ENCODE measurements around the gene C2CD4C. TPM values are rescaled to one million over a fixed set of nuclear protein-coding genes. Genes with fewer than 3 reads are reported as not detected.

Gene C2CD4C
- total RNA-seq, 4 donors from 2014 or later = 0.81 to 3.1 (median 2.1) TPM

DNA sequence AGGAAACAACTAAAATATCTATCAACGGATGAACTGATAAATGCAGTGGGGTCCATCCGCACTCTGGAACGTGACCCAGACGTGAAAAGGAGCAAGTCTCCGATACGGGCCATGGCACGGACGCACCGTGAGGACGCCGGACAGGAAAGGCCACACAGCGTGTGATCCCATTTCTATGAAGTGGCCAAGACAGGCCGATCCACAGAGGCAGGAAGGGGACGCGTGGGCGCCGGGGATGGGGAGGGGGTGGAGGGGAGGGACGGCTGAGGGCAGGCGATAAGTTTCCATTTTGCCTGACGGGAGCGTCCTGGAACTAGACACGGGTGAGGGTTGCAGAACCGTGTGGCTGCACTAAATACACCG is 38.1 kb upstream of the C2CD4C start:
- no peak for DNase-seq (ENCODE audit: low spot score in 2 of 2)
- no peak for TF ChIP-seq CTCF (IDR thresholded peaks at IDR 0.05)
- no peak for TF ChIP-seq POLR2A (IDR thresholded peaks at IDR 0.05)
- H3K4me3 ChIP-seq (ENCODE audit: low read depth, poor library complexity, severe bottlenecking) = no peak overlapping the region
- intact Hi-C loops (cut with DNase I; ENCODE audit: low total_unique reads) = no loop called here
- WGBS, 2 donors = 92 to 93% methylated on average over 24 of the region's 24 CpGs

- intact Hi-C loops (cut with DNase I; ENCODE audit: low total_unique reads) = no loop called here
- 94 to 95% methylated on average over 25 to 26 of the region's 26 CpGs for WGBS, 2 donors
Measured at GRCh38 chr19:444677-445210, 35.8 kb upstream of the C2CD4C start.

DNA sequence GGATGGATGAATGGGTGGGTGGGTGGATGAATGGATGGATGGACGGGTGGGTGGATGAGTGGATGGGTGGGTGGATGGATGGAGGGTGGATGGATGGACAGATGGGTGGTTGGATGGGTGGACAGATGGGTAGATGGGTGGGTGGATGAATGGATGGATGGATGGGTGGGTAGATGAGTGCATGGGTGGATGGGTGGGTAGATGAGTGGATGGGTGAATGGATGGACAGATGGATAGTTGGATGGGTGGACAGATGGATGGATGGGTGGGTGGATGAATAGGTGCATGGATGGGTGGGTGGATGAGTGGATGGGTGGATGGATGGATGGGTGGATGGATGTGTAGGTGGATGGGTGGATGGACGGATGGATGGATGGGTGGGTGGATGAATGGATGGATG is 34.1 kb upstream of the C2CD4C start:
- DNase-seq (ENCODE audit: low spot score in 2 of 2) = no peak
- intact Hi-C loops (cut with DNase I; ENCODE audit: low total_unique reads) = no loop called here
- WGBS, 2 donors = 90 to 92% methylated on average over 2 of the region's 2 CpGs
- TF ChIP-seq POLR2A (IDR thresholded peaks at IDR 0.05) = no peak
- TF ChIP-seq CTCF (IDR thresholded peaks at IDR 0.05) = no peak
- no peak overlapping the region for H3K4me3 ChIP-seq (ENCODE audit: low read depth, poor library complexity, severe bottlenecking)

More at GRCh38 chr19:444677-445210, 35.8 kb upstream of the C2CD4C start:
- no peak overlapping the region for H3K4me3 ChIP-seq (ENCODE audit: low read depth, poor library complexity, severe bottlenecking)
- DNase-seq (ENCODE audit: low spot score in 2 of 2) = no peak
- TF ChIP-seq CTCF (IDR thresholded peaks at IDR 0.05) (no peak), POLR2A (IDR thresholded peaks at IDR 0.05) (no peak)

GRCh38 chr19:442085-442484 is 33.1 kb upstream of the C2CD4C start:
- no peak for TF ChIP-seq POLR2A (IDR thresholded peaks at IDR 0.05)
- TF ChIP-seq CTCF (IDR thresholded peaks at IDR 0.05) = no peak
- no peak overlapping the region for H3K4me3 ChIP-seq (ENCODE audit: low read depth, poor library complexity, severe bottlenecking)
- intact Hi-C loops (cut with DNase I; ENCODE audit: low total_unique reads) = no loop called here
- no peak for DNase-seq (ENCODE audit: low spot score in 2 of 2)
- WGBS, 2 donors = 93 to 94% methylated on average over 2 of the region's 2 CpGs

- intact Hi-C loops (cut with DNase I; ENCODE audit: low total_unique reads) = no loop called here
- WGBS, 2 donors = 58 to 68% methylated on average over 23 of the region's 23 CpGs
- TF ChIP-seq POLR2A (IDR thresholded peaks at IDR 0.05) (no peak), CTCF (IDR thresholded peaks at IDR 0.05) (no peak)
- DNase-seq (ENCODE audit: low spot score in 2 of 2) = no peak
- H3K4me3 ChIP-seq (ENCODE audit: low read depth, poor library complexity, severe bottlenecking) = no peak overlapping the region
Measured at GRCh38 chr19:441213-441836, 32.4 kb upstream of the C2CD4C start.
